GM12878 (cell line): ENCODE data around the gene SEC24D. TPM values are rescaled to one million over a fixed set of nuclear protein-coding genes. Genes with fewer than 3 reads are reported as not detected.

Experiments used
- ATF2 ChIP-seq: IDR thresholded peaks from 2 replicates; pipeline ENCODE4 v1.6.1; 2012; ENCODE audit warnings: low read length, inconsistent platforms
- CBX5 ChIP-seq: sonication (generic); IDR thresholded peaks from 2 replicates; pipeline ENCODE4 v1.6.1; 2016; ENCODE audit warnings: low read depth, moderate library complexity, mild to moderate bottlenecking, inconsistent platforms
- CREB1 ChIP-seq: IDR thresholded peaks from 2 replicates; pipeline ENCODE4 v1.6.1; 2012; ENCODE audit warnings: low read depth, mild to moderate bottlenecking, inconsistent platforms
- CTCF ChIP-seq, 3 experiments: IDR thresholded peaks in 2 of 3; conservative IDR thresholded peaks in 1 of 3; 2 replicates each; pipeline ENCODE4 v1.5.1; 2011; ENCODE audit warnings: low read depth in 3 of 3, low read length in 3 of 3, mild to moderate bottlenecking in 3 of 3, control low read depth in 2 of 3, moderate library complexity in 2 of 3, inconsistent platforms in 1 of 3, mixed read lengths in 1 of 3; ENCODE audit not compliant: control insufficient read depth in 2 of 3, insufficient read depth in 1 of 3; ENCODE audit errors: extremely low read depth in 1 of 3
- E2F4 ChIP-seq: IDR thresholded peaks from 2 replicates; pipeline ENCODE4 v1.6.1; 2012; ENCODE audit warnings: low read depth, low read length, improper control_type of control experiment
- ESRRA ChIP-seq: IDR thresholded peaks from 2 replicates; pipeline ENCODE4 v1.6.1; 2012; ENCODE audit warnings: mild to moderate bottlenecking, low read length, improper control_type of control experiment
- IKZF2 ChIP-seq, 2 experiments: fragments of 450-650 bp; IDR thresholded peaks; 2 replicates each; pipeline ENCODE4 v1.6.1; 2017; ENCODE audit warnings: mild to moderate bottlenecking in 2 of 2, moderate library complexity in 2 of 2
- MAX ChIP-seq: IDR thresholded peaks from 2 replicates; pipeline ENCODE4 v1.6.1; 2012; ENCODE audit warnings: low read depth, low read length, improper control_type of control experiment
- MXI1 ChIP-seq: fragments of 150-350 bp; IDR thresholded peaks from 2 replicates; pipeline ENCODE4 v1.6.1; 2011; ENCODE audit warnings: low read depth, mild to moderate bottlenecking, inconsistent platforms, low read length, improper control_type of control experiment
- NBN ChIP-seq: fragments of 450-650 bp; IDR thresholded peaks from 2 replicates; pipeline ENCODE4 v1.6.1; 2016
- RFX5 ChIP-seq: IDR thresholded peaks from 2 replicates; pipeline ENCODE4 v1.6.1; 2011; ENCODE audit warnings: low read depth, low read length, improper control_type of control experiment
- SMC3 ChIP-seq: IDR thresholded peaks from 2 replicates; pipeline ENCODE4 v1.6.1; 2011; ENCODE audit warnings: low read length, improper control_type of control experiment, borderline replicate concordance
- SPI1 ChIP-seq: IDR thresholded peaks from 2 replicates; pipeline ENCODE4 v1.6.1; 2011; ENCODE audit warnings: low read depth, mild to moderate bottlenecking, low read length, moderate library complexity, borderline replicate concordance; ENCODE audit not compliant: insufficient read depth
- SREBF1 ChIP-seq: IDR thresholded peaks from 2 replicates; pipeline ENCODE4 v1.6.1; 2012; ENCODE audit warnings: mild to moderate bottlenecking, low read length
- SRF ChIP-seq, 2 experiments: IDR thresholded peaks; 2 replicates each; pipeline ENCODE4 v1.6.1; 2011; ENCODE audit warnings: low read depth in 2 of 2, low read length in 2 of 2, mild to moderate bottlenecking in 1 of 2, moderate library complexity in 1 of 2
- TAF1 ChIP-seq: IDR thresholded peaks from 2 replicates; pipeline ENCODE4 v1.6.1; 2011; ENCODE audit warnings: mild to moderate bottlenecking, low read depth, low read length, borderline replicate concordance
- USF1 ChIP-seq: IDR thresholded peaks from 2 replicates; pipeline ENCODE4 v1.6.1; 2011; ENCODE audit warnings: borderline replicate concordance, low read depth, mild to moderate bottlenecking, moderate library complexity, mixed read lengths, low read length; ENCODE audit not compliant: insufficient read depth; ENCODE audit errors: extremely low read length
- ZNF687 ChIP-seq: fragments of 450-650 bp; IDR thresholded peaks from 2 replicates; pipeline ENCODE4 v1.6.1; 2017; ENCODE audit warnings: mild to moderate bottlenecking, moderate library complexity
- ZSCAN29 ChIP-seq: fragments of 450-650 bp; IDR thresholded peaks from 2 replicates; pipeline ENCODE4 v1.6.1; 2017; ENCODE audit warnings: mild to moderate bottlenecking, moderate library complexity
- polyA plus RNA-seq, 11 experiments: library from polyadenylated mRNA; depleted of rRNA in 4 of 11; unstranded in 6 of 11; stranded (reverse) in 5 of 11; fragments of >200 nt; fragmentation: Nextera tagmentation in 4 of 11; fragmentation: Illumina TruSeq in 1 of 11; extraction: Ambion mirVana in 4 of 11; extraction: Trizol in 1 of 11; gene quantifications; 1 replicate in 1 of 11; 2 replicates in 10 of 11; pipeline versions ENCODE4 v1.2.1 to v1.2.3, GENCODE V29; 2011 to 2016; ENCODE audit warnings: inconsistent platforms in 2 of 11, missing spikeins in 2 of 11, low read depth in 1 of 11
- total RNA-seq, 4 experiments: library from RNA; depleted of rRNA in 3 of 4; stranded (reverse); fragments of >200 nt in 3 of 4; fragmentation: Illumina TruSeq in 1 of 4; extraction: Trizol in 1 of 4; gene quantifications; 2 replicates each; pipeline versions ENCODE4 v1.2.1 to v1.2.3, GENCODE V29; 2013 to 2021

The SEC24D gene
- total and polyA plus RNA-seq, 10 of the 15 experiments (the other 5 are each of a cell fraction or from before 2014, with no cell fraction given) = 12.8 to 61.9 (median 25.6) TPM

- TF ChIP-seq CTCF (IDR thresholded peaks at IDR 0.05 in 2 of 3, conservative IDR thresholded peaks at IDR 0.05 in 1 of 3; ENCODE audit: control insufficient read depth in 2 of 3, extremely low read depth in 1 of 3, insufficient read depth in 1 of 3, low read depth in 3 of 3, low read length in 3 of 3) (no peak), ESRRA (no peak), USF1 (no peak), SRF (IDR thresholded peaks at IDR 0.05; ENCODE audit: low read depth in 2 of 2, low read length in 2 of 2) (no peak), CBX5 (no peak), SPI1 (no peak), E2F4 (no peak), SREBF1 (no peak), ZSCAN29 (no peak), MAX (no peak), ATF2 (no peak), RFX5 (no peak), TAF1 (no peak), MXI1 (no peak), IKZF2 (IDR thresholded peaks at IDR 0.05) (no peak), SMC3 (no peak), CREB1 (no peak), NBN (no peak), ZNF687 (no peak)
Measured at GRCh38 chr4:118683513-118683912, 152.4 kb downstream of the SEC24D start (continued).
